ENCODE measurements around the gene EPHB2.

GRCh38 chr1:22955146-22955545, 244.5 kb downstream of the EPHB2 start:
- TF ChIP-seq POLR2A (IDR thresholded peaks at IDR 0.05) (no peak), CTCF (IDR thresholded peaks at IDR 0.05) (no peak)
